Measurements from ENCODE around the gene MAP2K5. TPM values are rescaled to one million over a fixed set of nuclear protein-coding genes. Genes with fewer than 3 reads are reported as not detected.

The MAP2K5 gene
- total and polyA plus RNA-seq, 10 of the 15 experiments (the other 5 are each of a cell fraction or from before 2014, with no cell fraction given), result 1.3 to 19.4 (median 9.6) TPM

DNA sequence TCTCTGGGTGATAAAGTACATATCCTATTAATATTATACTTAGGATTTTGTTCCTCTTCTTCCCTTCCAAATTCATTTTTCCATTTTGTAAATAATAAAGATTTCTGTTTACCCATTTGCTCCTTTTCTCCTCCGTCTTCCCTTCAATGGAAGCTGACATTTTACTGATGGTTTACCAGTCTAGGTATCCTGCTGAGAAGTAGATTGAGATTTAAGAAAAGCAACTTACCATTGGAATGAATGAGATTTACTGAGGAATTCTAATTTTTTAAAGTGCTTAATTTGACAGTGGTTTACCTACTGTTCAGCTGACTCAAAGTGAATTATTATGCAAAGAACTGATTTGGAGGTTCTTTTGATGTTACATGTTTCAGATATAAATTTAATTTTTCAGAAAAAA lies 19.2 kb upstream of the MAP2K5 start:
- DNase-seq (ENCODE audit: low read depth, low spot score) (no peak), ATAC-seq (no peak), FAIRE-seq (no peak)
- POLR2A ChIA-PET, result interaction anchor here (1.1 to 1.4 kb wide), 2 partner anchors 17 to 20 kb away, joined by 3 to 8 read pairs; no protein-coding TSS in a partner anchor
- Histone ChIP-seq H3K27me3 (replicated peaks in 1 of 2; ENCODE audit: control insufficient read depth in 2 of 2, insufficient read depth in 2 of 2, low read length in 1 of 2) (no peaks in the 10 kb centered on the region), H3K79me2 (ENCODE audit: control insufficient read depth, insufficient read depth, low read length) (peaks cover 39% of the 10 kb centered on the region), H3K27ac (ENCODE audit: control insufficient read depth, insufficient read depth) (no peak overlapping the region), H3K4me2 (ENCODE audit: control insufficient read depth, insufficient read depth) (peak overlapping the region; percentile 97), H3K36me3 (ENCODE audit: control insufficient read depth in 2 of 2, insufficient read depth in 2 of 2, low read length in 1 of 2) (no peaks in the 10 kb centered on the region), H2AFZ (ENCODE audit: control insufficient read depth, low read depth, low read length) (no peak overlapping the region), H3K9me3 (replicated peaks; ENCODE audit: control insufficient read depth, insufficient read depth, low read length) (no peaks in the 10 kb centered on the region), H3K4me3 (peak overlapping the region; percentile 50; the same call in 1 of the 2 replicates), H3K9ac (ENCODE audit: control insufficient read depth, insufficient read depth, low read length) (peak overlapping the region; percentile 18), H4K20me1 (ENCODE audit: control insufficient read depth, insufficient read depth) (no peaks in the 10 kb centered on the region), H3K4me1 (ENCODE audit: control insufficient read depth, insufficient read depth, low read length) (no peaks in the 10 kb centered on the region)
- no TSS peak for BruUV-seq (replicated peaks)
- CTCF ChIA-PET, result interaction anchor here (0.9 to 1.3 kb wide), 3 partner anchors 17 to 27 kb away, joined by 3 to 6 read pairs (median 3); no protein-coding TSS in a partner anchor
- in situ Hi-C loops (cut with MboI) (no loop called here), intact Hi-C loops (cut with micrococcal nuclease; ENCODE audit: unreplicated experiment) (loop anchor here (5.0 kb wide), 1 partner anchor 319 kb away; the partner anchor contains the start of gene RNU6-1)
- SMC1A ChIA-PET (ENCODE audit: uncharacterized antibody, unreplicated experiment), result interaction anchor here (0.9 to 2.8 kb wide), 10 partner anchors 12 to 331 kb away, joined by 3 to 15 read pairs (median 4); no protein-coding TSS in a partner anchor
- RAD21 ChIA-PET (ENCODE audit: unreplicated experiment), result interaction anchor here (0.9 to 2.0 kb wide), 2 partner anchors 22 to 239 kb away, joined by 3 to 6 read pairs; no protein-coding TSS in a partner anchor
- TF ChIP-seq FOXK2 (IDR thresholded peaks at IDR 0.05) (no peak), POU2F2 (IDR thresholded peaks at IDR 0.05; ENCODE audit: borderline replicate concordance, low read depth, low read length) (no peak), IRF4 (IDR thresholded peaks at IDR 0.05; ENCODE audit: low read depth, low read length) (no peak), NR2C2 (IDR thresholded peaks at IDR 0.05; ENCODE audit: borderline replicate concordance, control insufficient read depth, insufficient read length, low read depth) (no peak), MTA3 (IDR thresholded peaks at IDR 0.05; ENCODE audit: borderline replicate concordance, low read length) (no peak), SREBF1 (IDR thresholded peaks at IDR 0.05; ENCODE audit: low read length) (no peak)
- TF ChIP-seq, protein P1, sequence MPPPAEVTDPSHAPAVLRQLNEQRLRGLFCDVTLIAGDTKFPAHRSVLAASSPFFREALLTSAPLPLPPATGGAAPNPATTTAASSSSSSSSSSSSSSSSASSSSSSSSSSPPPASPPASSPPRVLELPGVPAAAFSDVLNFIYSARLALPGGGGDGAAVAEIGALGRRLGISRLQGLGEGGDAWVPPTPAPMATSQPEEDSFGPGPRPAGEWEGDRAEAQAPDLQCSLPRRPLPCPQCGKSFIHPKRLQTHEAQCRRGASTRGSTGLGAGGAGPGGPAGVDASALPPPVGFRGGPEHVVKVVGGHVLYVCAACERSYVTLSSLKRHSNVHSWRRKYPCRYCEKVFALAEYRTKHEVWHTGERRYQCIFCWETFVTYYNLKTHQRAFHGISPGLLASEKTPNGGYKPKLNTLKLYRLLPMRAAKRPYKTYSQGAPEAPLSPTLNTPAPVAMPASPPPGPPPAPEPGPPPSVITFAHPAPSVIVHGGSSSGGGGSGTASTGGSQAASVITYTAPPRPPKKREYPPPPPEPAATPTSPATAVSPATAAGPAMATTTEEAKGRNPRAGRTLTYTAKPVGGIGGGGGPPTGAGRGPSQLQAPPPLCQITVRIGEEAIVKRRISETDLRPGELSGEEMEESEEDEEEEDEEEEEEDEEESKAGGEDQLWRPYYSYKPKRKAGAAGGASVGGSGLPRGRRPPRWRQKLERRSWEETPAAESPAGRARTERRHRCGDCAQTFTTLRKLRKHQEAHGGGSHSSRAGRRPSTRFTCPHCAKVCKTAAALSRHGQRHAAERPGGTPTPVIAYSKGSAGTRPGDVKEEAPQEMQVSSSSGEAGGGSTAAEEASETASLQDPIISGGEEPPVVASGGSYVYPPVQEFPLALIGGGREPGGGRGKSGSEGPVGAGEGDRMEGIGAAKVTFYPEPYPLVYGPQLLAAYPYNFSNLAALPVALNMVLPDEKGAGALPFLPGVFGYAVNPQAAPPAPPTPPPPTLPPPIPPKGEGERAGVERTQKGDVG (CRISPR knock-in tag; IDR thresholded peaks at IDR 0.05), result no peak
- WGBS (ENCODE audit: insufficient coverage, insufficient replicate concordance, low lambda C conversion rate, missing lambda C conversion rate), result 83% methylated on average over 1 of the region's 1 CpG

All from GM12878 (cell line).